DND-41 (cell line): ENCODE measurements around the gene TMSB10.

Experiments
- ATAC-seq: fragments of 200-7000 bp; cut with Tn5 transposase; 3 replicates; pipeline ENCODE4 v1.9.1; 2021; ENCODE audit warnings: low read depth; ENCODE audit not compliant: insufficient read depth
- DNase-seq: peaks from one replicate; pipeline ENCODE4 v3.0.0-alpha.2; 2020
- H2AFZ ChIP-seq: 2 replicates; pipeline ENCODE4 v1.6.0; 2012; ENCODE audit warnings: low read depth, low read length
- H3K27ac ChIP-seq: 2 replicates; pipeline ENCODE4 v1.5.1; 2012; ENCODE audit warnings: low read length, inconsistent platforms
- H3K27me3 ChIP-seq: fragments of 200-600 bp; sonication (generic); 2 replicates; pipeline ENCODE4 v1.6.0; 2012; ENCODE audit warnings: low read length, mild to moderate bottlenecking, inconsistent platforms; ENCODE audit not compliant: insufficient read depth, poor library complexity
- H3K36me3 ChIP-seq: 2 replicates; pipeline ENCODE4 v1.5.1; 2012; ENCODE audit warnings: low read length, inconsistent platforms; ENCODE audit not compliant: insufficient read depth
- H3K4me1 ChIP-seq: 2 replicates; pipeline ENCODE4 v1.5.1; 2012; ENCODE audit warnings: mild to moderate bottlenecking, low read length; ENCODE audit not compliant: insufficient read depth
- H3K4me2 ChIP-seq: 2 replicates; pipeline ENCODE4 v1.6.0; 2012; ENCODE audit warnings: mild to moderate bottlenecking, moderate library complexity, low read length, inconsistent platforms; ENCODE audit not compliant: insufficient read depth
- H3K4me3 ChIP-seq, 2 experiments: fragments of 200-600 bp in 1 of 2; shearing (Covaris generic) in 1 of 2; 2 replicates each; pipeline ENCODE4 v1.5.1; 2012 to 2016; ENCODE audit warnings: inconsistent platforms in 2 of 2, low read length in 2 of 2, mild to moderate bottlenecking in 2 of 2, low read depth in 1 of 2, moderate library complexity in 1 of 2
- H3K79me2 ChIP-seq: 2 replicates; pipeline ENCODE4 v1.6.0; 2012; ENCODE audit warnings: low read length, inconsistent platforms; ENCODE audit not compliant: insufficient read depth
- H3K9ac ChIP-seq: 2 replicates; pipeline ENCODE4 v1.6.0; 2012; ENCODE audit warnings: low read depth, mild to moderate bottlenecking, inconsistent platforms, low read length, moderate library complexity
- H3K9me3 ChIP-seq: 2 replicates; pipeline ENCODE4 v1.5.1; 2012; ENCODE audit warnings: low read length, moderate library complexity, mild to moderate bottlenecking, inconsistent platforms; ENCODE audit not compliant: insufficient read depth, severe bottlenecking
- H4K20me1 ChIP-seq: 2 replicates; pipeline ENCODE4 v1.6.0; 2012; ENCODE audit warnings: low read length; ENCODE audit not compliant: insufficient read depth
- EZH2 ChIP-seq: IDR thresholded peaks from 3 replicates; pipeline ENCODE4 v1.6.1; 2012; ENCODE audit warnings: borderline replicate concordance, low read depth, mild to moderate bottlenecking, moderate library complexity, low read length, inconsistent platforms; ENCODE audit not compliant: severe bottlenecking
- TF ChIP-seq, protein P1 (sequence below): IDR thresholded peaks from 2 replicates; pipeline ENCODE4 v1.5.1; 2012; ENCODE audit warnings: borderline replicate concordance, low read length, moderate library complexity, mild to moderate bottlenecking; ENCODE audit not compliant: poor library complexity, severe bottlenecking; ENCODE audit errors: extremely low read depth

TMSB10 gene

DNA sequence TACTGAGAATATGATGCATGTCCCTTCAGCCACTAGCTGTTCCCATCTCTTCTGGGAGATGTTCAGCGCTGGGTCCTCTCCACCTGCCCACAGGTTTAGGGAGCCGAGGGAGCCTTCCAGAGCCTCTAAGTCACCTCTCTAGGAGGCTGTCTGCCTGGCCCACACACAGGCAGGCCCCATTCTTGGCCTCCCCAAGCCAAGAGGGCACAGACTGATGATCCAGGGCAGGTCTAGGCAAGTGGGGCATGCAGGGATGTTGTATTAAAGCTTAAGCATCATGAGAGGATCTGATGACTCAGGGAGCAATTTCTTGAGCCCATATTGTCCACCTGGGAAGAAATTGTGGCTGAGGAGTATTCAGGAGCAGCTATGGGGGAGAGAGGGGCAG is 19.9 kb downstream of the TMSB10 start:
- Histone ChIP-seq H3K36me3 (no peaks in the 10 kb centered on the region), H3K27ac (no peak overlapping the region), H2AFZ (peak overlapping the region; percentile 53; the same call in 1 of the 2 replicates), H3K27me3 (no peaks in the 10 kb centered on the region), H3K4me2 (peak overlapping the region; percentile 84; the same call in 1 of the 2 replicates), H3K4me3 (no peak overlapping the region), H3K9me3 (no peaks in the 10 kb centered on the region), H3K9ac (no peak overlapping the region), H3K79me2 (no peaks in the 10 kb centered on the region), H4K20me1 (no peaks in the 10 kb centered on the region), H3K4me1 (peaks cover 15% of the 10 kb centered on the region)
- DNase-seq: no peak
- ATAC-seq: no peak
- TF ChIP-seq, protein P1, sequence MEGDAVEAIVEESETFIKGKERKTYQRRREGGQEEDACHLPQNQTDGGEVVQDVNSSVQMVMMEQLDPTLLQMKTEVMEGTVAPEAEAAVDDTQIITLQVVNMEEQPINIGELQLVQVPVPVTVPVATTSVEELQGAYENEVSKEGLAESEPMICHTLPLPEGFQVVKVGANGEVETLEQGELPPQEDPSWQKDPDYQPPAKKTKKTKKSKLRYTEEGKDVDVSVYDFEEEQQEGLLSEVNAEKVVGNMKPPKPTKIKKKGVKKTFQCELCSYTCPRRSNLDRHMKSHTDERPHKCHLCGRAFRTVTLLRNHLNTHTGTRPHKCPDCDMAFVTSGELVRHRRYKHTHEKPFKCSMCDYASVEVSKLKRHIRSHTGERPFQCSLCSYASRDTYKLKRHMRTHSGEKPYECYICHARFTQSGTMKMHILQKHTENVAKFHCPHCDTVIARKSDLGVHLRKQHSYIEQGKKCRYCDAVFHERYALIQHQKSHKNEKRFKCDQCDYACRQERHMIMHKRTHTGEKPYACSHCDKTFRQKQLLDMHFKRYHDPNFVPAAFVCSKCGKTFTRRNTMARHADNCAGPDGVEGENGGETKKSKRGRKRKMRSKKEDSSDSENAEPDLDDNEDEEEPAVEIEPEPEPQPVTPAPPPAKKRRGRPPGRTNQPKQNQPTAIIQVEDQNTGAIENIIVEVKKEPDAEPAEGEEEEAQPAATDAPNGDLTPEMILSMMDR: no peak
- no peak for TF ChIP-seq EZH2

DNA sequence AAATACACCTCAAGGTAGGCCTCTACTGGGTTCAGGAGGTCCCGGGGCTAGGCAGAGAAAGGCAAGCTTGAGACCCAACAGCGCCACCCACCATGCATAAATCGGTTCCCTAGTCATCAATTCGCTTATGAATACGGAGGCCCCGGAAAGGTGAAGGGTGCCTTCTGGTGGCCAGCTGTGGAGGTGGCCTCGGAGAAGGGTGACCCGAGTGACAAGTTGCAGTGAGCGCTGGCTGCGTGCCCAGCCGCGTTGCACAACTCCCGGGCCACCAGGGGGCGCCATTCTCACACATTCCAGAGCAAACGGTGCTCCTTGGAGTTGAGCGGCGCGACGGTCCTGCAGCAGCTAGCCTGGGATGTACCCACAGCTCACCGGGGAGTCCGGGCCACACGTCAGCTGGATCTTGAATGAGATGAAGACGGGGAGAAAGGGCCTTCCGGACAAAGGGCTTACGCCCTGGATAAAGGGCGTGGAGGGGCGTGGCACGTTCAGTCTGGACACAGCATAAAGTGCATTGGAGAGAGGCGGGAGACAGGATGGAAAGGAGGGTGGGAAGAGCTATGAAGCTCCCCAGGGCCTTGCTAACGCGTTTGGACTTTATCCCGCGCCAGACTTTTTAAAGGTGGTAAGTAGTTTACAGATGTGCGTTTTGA is 20.4 kb downstream of the TMSB10 start:
- Histone ChIP-seq H3K4me1 (peaks cover 15% of the 10 kb centered on the region), H2AFZ (peak overlapping the region; percentile 95), H3K27me3 (no peaks in the 10 kb centered on the region), H4K20me1 (no peaks in the 10 kb centered on the region), H3K36me3 (no peaks in the 10 kb centered on the region), H3K79me2 (no peaks in the 10 kb centered on the region), H3K9ac (no peak overlapping the region), H3K4me3 (peak overlapping the region in 1 of 2 experiments; percentile 34; a peak in 2 of 4 replicates), H3K4me2 (peak overlapping the region; percentile 84; the same call in 1 of the 2 replicates), H3K9me3 (no peaks in the 10 kb centered on the region), H3K27ac (no peak overlapping the region)
- ATAC-seq (peak; percentile 81), DNase-seq (peak; percentile 87)
- TF ChIP-seq, protein P1: peak; percentile 89
- TF ChIP-seq EZH2: no peak

DNA sequence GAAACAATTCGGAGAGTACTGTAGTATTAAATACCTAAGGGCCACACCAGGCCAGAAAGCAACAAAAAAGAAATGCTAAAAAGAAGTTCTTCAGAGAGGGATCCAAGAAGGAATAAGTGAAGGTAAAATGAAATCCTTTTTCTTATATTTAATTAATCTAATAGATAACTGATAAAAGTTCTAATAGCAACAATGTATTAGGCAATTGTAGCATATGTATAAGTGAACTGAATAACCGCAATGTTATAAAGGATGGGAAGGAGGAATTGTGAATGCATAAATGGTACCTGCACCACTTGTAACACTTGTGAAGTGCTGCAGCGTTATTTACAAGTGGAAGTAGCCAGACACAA is 21.8 kb downstream of the TMSB10 start:
- ATAC-seq (no peak), DNase-seq (no peak)
- no peak overlapping the region for H3K4me3 ChIP-seq
- H4K20me1 ChIP-seq: no peaks in the 10 kb centered on the region
- no peak overlapping the region for H2AFZ ChIP-seq
- H3K27ac ChIP-seq: no peak overlapping the region
- no peak for TF ChIP-seq EZH2
- TF ChIP-seq, protein P1: no peak
- no peaks in the 10 kb centered on the region for H3K36me3 ChIP-seq
- no peaks in the 10 kb centered on the region for H3K79me2 ChIP-seq
- H3K9ac ChIP-seq: no peak overlapping the region
- peak overlapping the region; percentile 84 for H3K4me2 ChIP-seq
- no peaks in the 10 kb centered on the region for H3K27me3 ChIP-seq
- H3K9me3 ChIP-seq: no peaks in the 10 kb centered on the region
- H3K4me1 ChIP-seq: peaks cover 15% of the 10 kb centered on the region
